Activated CD4-positive, alpha-beta T cell treated with anti-CD3 and anti-CD28 coated beads, Interleukin-2, amount 10 ng/mL, durations not matched to agents 24 days and 14 days (primary cell): ENCODE results near the gene ATP5PD. TPM values are rescaled to one million over a fixed set of nuclear protein-coding genes. Genes with fewer than 3 reads are reported as not detected.

Experiments
- DNase-seq: peaks from one replicate; pipeline ENCODE4 v3.0.0; 2022
- H3K27ac Mint-ChIP-seq: one replicate; pipeline ENCODE4 v1.8.0; 2022; ENCODE audit warnings: mild to moderate bottlenecking, mixed read lengths
- H3K27me3 Mint-ChIP-seq: one replicate; pipeline ENCODE4 v1.8.0; 2022; ENCODE audit warnings: mixed read lengths
- H3K36me3 Mint-ChIP-seq: one replicate; pipeline ENCODE4 v1.8.0; 2022; ENCODE audit warnings: low read depth, mild to moderate bottlenecking, mixed read lengths
- H3K4me1 Mint-ChIP-seq: one replicate; pipeline ENCODE4 v1.8.0; 2021; ENCODE audit warnings: mixed read lengths
- H3K4me3 Mint-ChIP-seq: one replicate; pipeline ENCODE4 v1.8.0; 2022; ENCODE audit warnings: mild to moderate bottlenecking, moderate library complexity, mixed read lengths
- H3K9me3 Mint-ChIP-seq: one replicate; pipeline ENCODE4 v1.8.0; 2021; ENCODE audit warnings: mixed read lengths
- intact Hi-C: fragments of 100-400 bp; cut with micrococcal nuclease; formaldehyde crosslinking; loops from one replicate; pipeline ENCODE4 v1.15.1; 2023
- total RNA-seq: library from RNA; stranded (reverse); gene quantifications from 2 replicates; pipeline ENCODE4 v1.2.3, GENCODE V29; 2022

The ATP5PD gene
- total RNA-seq, 1 donor from 2014 or later, result 161 TPM

DNA sequence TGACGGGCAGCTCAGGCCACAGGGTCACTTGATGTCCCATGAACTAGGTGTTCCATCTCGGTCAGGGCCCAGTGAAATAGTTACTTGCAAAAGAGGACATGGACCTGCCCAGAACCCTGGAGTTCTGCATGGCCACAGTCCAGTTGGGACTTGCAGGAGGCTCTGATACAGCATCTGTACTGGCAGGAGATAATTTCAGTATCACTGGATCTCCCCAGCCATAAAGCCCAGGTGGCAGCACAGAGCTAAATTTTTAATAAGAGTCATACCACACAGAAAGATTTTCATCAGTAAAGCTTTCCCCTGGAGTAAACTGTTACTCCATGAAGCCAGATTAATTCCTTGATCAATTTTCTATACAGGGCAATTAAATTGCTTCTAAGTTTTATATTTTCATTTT, 23.0 kb upstream of the ATP5PD start:
- Mint-ChIP-seq H3K9me3 (no peaks in the 10 kb centered on the region), H3K36me3 (peaks cover under 1% of the 10 kb centered on the region), H3K4me1 (peaks cover 28% of the 10 kb centered on the region), H3K27ac (no peak overlapping the region), H3K27me3 (no peaks in the 10 kb centered on the region), H3K4me3 (no peak overlapping the region)
- DNase-seq, result no peak
- intact Hi-C loops, result loop anchor here (5.0 kb wide), 1 partner anchor 138 kb away; the partner anchor contains the start of gene NUP85

DNA sequence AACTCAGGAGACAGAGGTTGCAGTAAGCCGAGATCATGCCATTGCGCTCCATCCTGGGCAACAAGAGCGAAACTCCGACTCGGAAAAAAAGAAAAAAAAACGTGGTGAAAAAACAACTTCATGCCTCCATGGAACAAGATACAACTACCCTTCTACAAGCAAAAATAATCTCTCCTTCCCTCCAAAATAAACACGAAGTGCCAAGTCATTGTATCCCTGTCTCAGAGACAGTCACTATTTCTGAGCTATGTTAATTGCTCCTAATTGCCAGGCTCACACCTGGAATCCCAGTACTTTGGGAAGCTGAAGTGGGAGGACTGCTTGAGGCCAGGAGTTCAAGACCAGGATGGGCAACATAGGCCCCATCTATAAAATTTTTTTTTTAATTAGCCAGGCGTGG, 22.0 kb upstream of the ATP5PD start:
- H3K4me3 Mint-ChIP-seq, result no peak overlapping the region
- H3K27me3 Mint-ChIP-seq, result no peaks in the 10 kb centered on the region
- H3K27ac Mint-ChIP-seq, result peak overlapping the region; percentile 58
- H3K4me1 Mint-ChIP-seq, result peaks cover 28% of the 10 kb centered on the region
- H3K36me3 Mint-ChIP-seq, result peaks cover 10% of the 10 kb centered on the region
- intact Hi-C loops, result loop anchor here (5.0 kb wide), 1 partner anchor 139 kb away; the partner anchor contains the start of gene NUP85
- no peak for DNase-seq
- H3K9me3 Mint-ChIP-seq, result no peaks in the 10 kb centered on the region

DNA sequence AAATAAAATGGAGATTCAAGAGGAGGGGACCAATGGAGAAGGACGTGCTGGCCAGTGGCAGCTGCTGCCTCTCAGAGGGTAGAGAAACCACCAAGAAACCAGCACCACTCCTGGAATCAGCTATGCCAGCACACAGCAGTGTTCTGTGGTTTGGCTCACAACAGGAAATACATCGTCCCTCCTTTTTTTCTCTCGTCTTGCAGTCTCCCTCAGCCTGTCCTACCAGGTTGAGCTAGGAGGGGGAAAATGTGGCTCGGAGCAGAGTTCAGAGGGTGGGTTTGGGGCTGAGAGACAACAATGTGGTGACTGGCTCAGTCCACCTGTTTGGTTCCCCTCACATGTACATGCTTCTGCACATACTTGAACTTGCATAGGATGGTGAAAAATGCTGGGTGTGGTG, 21.1 kb upstream of the ATP5PD start:
- Mint-ChIP-seq H3K27ac (peak overlapping the region; percentile 90), H3K4me1 (peaks cover 28% of the 10 kb centered on the region), H3K27me3 (no peaks in the 10 kb centered on the region), H3K4me3 (peak overlapping the region; percentile 63), H3K36me3 (peaks cover 18% of the 10 kb centered on the region), H3K9me3 (no peaks in the 10 kb centered on the region)
- DNase-seq, result peak; percentile 82
- intact Hi-C loops, result loop anchor here (5.0 kb wide), 1 partner anchor 139 kb away; the partner anchor contains the start of gene NUP85

DNA sequence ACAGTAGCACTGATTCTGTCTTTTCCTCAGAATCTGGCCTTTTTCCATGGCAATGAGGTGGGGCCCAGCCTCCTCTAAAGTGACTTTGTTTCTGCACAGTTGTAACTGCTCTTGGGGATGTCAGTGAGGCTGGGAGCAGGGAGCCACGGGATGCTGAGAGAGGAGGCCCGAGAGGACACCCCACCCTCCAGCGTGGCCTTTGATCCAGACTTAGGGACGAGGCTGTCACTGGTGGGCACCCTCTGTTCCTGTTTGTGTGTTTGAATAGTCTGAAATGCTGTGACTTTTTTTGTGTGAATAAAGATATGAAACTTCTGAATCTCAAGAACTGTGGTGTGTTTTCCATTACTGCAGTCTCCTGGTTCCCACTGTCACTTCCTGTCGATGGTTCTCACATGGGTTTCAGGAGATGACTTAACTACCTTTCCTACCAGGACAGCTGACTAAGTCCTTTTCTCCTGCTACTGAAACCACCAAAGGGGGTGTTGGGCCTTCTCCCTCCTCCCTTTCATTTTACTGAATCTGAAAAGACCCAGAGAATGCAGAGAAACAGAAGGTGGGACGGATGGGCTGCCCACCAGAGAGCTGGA, 18.9 kb upstream of the ATP5PD start:
- Mint-ChIP-seq H3K4me3 (peak overlapping the region; percentile 28), H3K27ac (peak overlapping the region; percentile 62), H3K4me1 (peaks cover 28% of the 10 kb centered on the region), H3K36me3 (peaks cover 29% of the 10 kb centered on the region), H3K27me3 (no peaks in the 10 kb centered on the region), H3K9me3 (no peaks in the 10 kb centered on the region)
- intact Hi-C loops, result loop anchor here (5.0 kb wide), 1 partner anchor 142 kb away; the partner anchor contains the start of gene NUP85
- DNase-seq, result peak; percentile 65

DNA sequence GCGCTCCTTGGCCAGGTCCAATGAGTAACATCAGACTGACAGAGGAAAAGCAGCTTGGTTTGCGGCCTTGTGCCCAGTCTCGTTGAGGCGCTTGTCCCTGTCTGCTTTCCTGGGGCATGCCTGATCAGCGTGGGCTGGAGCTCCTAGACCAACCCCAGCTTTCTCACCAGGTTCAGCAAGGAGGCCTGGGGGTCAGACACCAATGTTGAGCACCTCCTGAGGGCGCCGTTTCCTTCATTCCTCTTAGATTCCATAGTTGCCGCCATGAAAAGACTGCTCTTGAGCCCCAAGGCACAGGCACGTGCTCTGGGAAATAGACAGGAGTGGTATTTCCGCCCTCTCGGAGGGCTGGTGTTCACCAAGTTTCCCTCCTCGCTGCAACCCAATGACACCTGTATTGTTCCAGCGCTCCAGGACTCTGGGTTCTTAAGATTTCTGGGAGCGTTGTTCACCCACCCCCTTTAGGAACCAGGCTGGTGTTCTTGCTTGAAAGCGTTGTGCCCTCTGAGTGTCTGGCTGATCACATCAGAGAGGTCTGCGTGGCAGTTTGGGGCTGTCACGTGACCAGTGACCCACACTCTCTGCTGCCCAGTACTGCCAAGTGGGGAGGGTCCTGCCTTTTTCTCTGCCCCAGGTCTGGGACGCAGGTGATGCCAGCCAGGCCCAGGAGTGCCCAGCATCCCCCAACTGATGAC, 18.2 kb upstream of the ATP5PD start:
- Mint-ChIP-seq H3K27ac (peak overlapping the region; percentile 62), H3K4me1 (peaks cover 28% of the 10 kb centered on the region), H3K27me3 (no peaks in the 10 kb centered on the region), H3K4me3 (no peak overlapping the region), H3K9me3 (no peaks in the 10 kb centered on the region), H3K36me3 (peaks cover 33% of the 10 kb centered on the region)
- no peak for DNase-seq
- intact Hi-C loops, result loop anchor here (5.0 kb wide), 1 partner anchor 142 kb away; the partner anchor contains the start of gene NUP85

DNA sequence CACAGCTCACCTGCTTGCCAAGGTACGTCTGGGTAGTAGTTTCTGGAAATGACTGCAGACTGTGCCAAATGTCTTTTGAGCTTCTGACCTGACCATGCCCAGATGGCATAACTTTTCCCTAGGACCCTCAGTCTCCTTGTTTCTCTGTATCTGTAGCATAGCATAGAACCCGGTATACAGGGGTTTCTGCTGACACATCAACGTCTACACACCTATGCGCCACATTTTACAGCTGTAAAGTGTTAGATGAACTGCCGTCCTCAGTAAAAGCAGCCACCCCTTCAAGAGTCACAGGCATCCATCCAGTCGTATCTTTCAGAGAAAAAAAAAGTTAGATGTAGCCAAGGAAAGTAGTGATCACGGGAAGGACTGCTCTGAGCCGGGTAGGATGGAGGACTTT, 17.7 kb upstream of the ATP5PD start:
- no peaks in the 10 kb centered on the region for H3K9me3 Mint-ChIP-seq
- no peak overlapping the region for H3K27ac Mint-ChIP-seq
- H3K27me3 Mint-ChIP-seq, result no peaks in the 10 kb centered on the region
- DNase-seq, result no peak
- no peak overlapping the region for H3K4me3 Mint-ChIP-seq
- peaks cover 37% of the 10 kb centered on the region for H3K36me3 Mint-ChIP-seq
- intact Hi-C loops, result no loop called here
- peaks cover 29% of the 10 kb centered on the region for H3K4me1 Mint-ChIP-seq

DNA sequence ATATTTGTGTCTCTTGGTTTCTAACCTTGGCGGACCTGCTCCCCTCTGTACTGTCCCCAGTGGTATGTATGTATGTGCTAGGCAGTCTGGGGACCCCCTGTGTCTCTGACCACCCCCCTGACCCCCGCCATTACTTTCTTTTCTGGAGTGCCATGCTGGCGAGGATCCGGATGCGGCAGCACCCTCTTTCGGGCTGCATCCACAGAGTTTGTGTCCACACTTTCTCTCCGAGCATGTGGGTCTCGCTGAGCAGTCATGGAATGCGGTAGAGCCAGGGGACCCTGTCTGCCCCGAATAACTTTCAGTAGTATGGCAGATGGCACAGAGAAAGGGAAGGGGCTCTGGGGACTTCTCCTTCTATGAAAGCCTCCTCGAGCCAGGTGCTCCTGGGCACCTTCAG, 17.3 kb upstream of the ATP5PD start:
- no peaks in the 10 kb centered on the region for H3K27me3 Mint-ChIP-seq
- no peak overlapping the region for H3K4me3 Mint-ChIP-seq
- H3K9me3 Mint-ChIP-seq, result no peaks in the 10 kb centered on the region
- no peak for DNase-seq
- no peak overlapping the region for H3K27ac Mint-ChIP-seq
- peaks cover 37% of the 10 kb centered on the region for H3K36me3 Mint-ChIP-seq
- intact Hi-C loops, result no loop called here
- peaks cover 29% of the 10 kb centered on the region for H3K4me1 Mint-ChIP-seq

DNA sequence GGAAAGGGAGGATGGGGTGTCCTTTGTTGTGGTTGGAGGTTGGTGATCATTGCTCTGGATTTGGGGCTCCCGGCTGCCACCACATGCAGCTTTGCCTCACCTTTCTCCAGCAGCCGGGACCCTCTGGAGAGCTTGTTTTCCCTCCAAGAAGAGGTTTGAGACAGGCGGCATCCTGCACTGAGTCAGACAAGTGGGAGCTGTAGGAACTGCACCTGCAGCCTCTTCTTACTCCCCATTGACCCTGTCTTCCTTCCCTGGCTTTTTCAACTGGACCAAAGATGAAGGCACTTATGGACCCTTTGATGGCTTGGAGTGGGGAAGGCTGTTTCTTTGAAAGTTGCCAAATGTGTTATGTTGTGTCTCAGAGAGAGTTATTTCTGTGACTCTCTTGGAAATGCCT, 16.9 kb upstream of the ATP5PD start:
- H3K27ac Mint-ChIP-seq, result no peak overlapping the region
- peaks cover 26% of the 10 kb centered on the region for H3K4me1 Mint-ChIP-seq
- no peaks in the 10 kb centered on the region for H3K9me3 Mint-ChIP-seq
- DNase-seq, result no peak
- H3K36me3 Mint-ChIP-seq, result peaks cover 37% of the 10 kb centered on the region
- H3K4me3 Mint-ChIP-seq, result no peak overlapping the region
- intact Hi-C loops, result no loop called here
- no peaks in the 10 kb centered on the region for H3K27me3 Mint-ChIP-seq

DNA sequence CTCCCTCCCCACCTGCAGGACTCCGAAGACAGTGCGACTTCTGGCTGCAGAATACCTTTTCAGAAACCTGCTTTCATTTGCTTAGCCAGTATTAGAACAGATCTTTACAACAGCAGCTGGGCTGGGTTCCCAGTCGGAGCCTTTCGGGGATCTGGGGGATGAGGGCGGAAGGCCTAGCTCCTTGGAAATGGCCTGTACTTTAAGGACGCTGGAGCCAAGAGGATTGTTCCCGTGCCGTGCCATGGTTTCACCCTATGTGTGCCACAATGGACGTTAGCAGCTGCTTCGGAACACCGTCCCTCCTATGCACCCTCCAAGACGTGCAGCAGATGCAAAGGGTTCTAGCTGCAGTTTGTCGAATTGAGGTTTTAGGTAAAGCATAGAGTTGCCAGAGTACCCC, 16.4 kb upstream of the ATP5PD start:
- peaks cover 25% of the 10 kb centered on the region for H3K4me1 Mint-ChIP-seq
- peaks cover 37% of the 10 kb centered on the region for H3K36me3 Mint-ChIP-seq
- H3K4me3 Mint-ChIP-seq, result no peak overlapping the region
- no peak overlapping the region for H3K27ac Mint-ChIP-seq
- intact Hi-C loops, result no loop called here
- DNase-seq, result no peak
- no peaks in the 10 kb centered on the region for H3K27me3 Mint-ChIP-seq
- no peaks in the 10 kb centered on the region for H3K9me3 Mint-ChIP-seq

DNA sequence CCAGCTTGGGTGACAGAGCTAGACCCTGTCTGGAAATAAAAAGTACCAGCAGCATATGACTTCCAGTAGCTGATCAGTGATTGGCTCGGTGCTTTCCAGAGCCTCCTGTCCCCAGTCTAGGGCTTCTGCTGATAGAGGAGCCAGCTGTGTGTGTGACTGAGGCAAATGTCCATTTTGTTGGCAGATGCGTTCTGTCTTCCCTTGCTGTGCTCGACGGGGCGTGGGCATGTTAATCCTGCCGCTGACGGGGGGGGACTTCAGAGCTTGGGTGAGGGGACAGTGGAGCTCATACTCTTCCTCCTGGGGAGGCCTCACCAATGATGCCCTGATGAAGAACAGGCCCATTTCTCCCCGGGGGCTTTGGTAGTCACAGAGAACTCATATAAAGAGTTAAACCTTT, 14.8 kb upstream of the ATP5PD start:
- Mint-ChIP-seq H3K27ac (no peak overlapping the region), H3K4me1 (peaks cover 19% of the 10 kb centered on the region), H3K36me3 (peaks cover 38% of the 10 kb centered on the region), H3K4me3 (no peak overlapping the region), H3K9me3 (no peaks in the 10 kb centered on the region), H3K27me3 (no peaks in the 10 kb centered on the region)
- intact Hi-C loops, result no loop called here
- no peak for DNase-seq

DNA sequence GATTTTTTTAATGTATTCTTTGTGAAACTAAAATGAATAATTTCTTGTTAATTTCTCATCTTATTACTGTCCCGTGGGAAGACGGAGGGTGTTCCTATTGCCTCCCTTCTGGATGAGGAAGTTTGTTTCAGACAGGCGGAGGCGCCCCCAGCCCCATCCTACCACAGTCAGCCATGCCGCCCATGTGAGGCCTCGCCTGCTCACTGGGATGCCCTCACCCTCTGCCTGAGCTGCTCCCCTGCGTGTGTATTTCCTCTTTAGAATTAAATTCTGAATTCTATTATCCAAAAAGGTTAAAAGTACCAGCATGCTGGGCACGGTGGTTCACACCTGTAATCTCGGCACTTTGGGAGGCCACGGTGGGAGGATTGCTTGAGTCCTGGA, 14.3 kb upstream of the ATP5PD start:
- Mint-ChIP-seq H3K36me3 (peaks cover 43% of the 10 kb centered on the region), H3K27ac (no peak overlapping the region), H3K4me1 (peaks cover 19% of the 10 kb centered on the region), H3K27me3 (no peaks in the 10 kb centered on the region), H3K9me3 (no peaks in the 10 kb centered on the region), H3K4me3 (no peak overlapping the region)
- intact Hi-C loops, result no loop called here
- no peak for DNase-seq

DNA sequence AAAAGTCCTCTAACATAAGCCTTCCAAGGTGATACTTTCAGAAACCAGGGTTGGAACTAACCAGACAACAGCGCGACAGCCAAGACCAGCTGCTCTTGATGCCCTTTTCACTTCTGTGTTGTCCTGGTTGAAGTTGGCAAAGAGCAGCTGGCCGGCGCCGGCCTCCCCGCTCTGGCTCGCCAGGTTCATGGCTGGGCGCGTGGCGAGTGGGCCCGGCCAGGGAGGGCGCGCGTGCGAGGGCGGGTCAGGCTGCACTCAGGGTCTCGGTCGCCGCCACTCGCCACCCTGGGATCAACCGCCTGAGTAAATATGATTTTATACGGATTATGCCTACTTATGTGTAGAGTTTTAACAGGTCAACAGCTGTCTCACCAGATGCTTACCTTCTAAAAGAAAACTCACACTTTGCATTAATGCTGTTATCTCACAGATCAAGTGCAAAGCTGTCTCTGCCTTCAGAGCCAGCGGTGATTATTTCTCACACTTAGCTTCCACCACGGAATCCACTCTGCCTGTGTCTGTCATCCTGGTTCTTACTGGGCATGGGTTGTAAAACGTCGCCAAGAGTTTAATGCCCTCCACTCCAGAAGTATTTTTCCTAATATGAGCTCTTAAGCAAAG, 13.8 kb upstream of the ATP5PD start:
- DNase-seq, result no peak
- intact Hi-C loops, result no loop called here
- no peaks in the 10 kb centered on the region for H3K27me3 Mint-ChIP-seq
- no peaks in the 10 kb centered on the region for H3K9me3 Mint-ChIP-seq
- H3K36me3 Mint-ChIP-seq, result peaks cover 45% of the 10 kb centered on the region
- H3K4me3 Mint-ChIP-seq, result no peak overlapping the region
- peaks cover 16% of the 10 kb centered on the region for H3K4me1 Mint-ChIP-seq
- no peak overlapping the region for H3K27ac Mint-ChIP-seq

DNA sequence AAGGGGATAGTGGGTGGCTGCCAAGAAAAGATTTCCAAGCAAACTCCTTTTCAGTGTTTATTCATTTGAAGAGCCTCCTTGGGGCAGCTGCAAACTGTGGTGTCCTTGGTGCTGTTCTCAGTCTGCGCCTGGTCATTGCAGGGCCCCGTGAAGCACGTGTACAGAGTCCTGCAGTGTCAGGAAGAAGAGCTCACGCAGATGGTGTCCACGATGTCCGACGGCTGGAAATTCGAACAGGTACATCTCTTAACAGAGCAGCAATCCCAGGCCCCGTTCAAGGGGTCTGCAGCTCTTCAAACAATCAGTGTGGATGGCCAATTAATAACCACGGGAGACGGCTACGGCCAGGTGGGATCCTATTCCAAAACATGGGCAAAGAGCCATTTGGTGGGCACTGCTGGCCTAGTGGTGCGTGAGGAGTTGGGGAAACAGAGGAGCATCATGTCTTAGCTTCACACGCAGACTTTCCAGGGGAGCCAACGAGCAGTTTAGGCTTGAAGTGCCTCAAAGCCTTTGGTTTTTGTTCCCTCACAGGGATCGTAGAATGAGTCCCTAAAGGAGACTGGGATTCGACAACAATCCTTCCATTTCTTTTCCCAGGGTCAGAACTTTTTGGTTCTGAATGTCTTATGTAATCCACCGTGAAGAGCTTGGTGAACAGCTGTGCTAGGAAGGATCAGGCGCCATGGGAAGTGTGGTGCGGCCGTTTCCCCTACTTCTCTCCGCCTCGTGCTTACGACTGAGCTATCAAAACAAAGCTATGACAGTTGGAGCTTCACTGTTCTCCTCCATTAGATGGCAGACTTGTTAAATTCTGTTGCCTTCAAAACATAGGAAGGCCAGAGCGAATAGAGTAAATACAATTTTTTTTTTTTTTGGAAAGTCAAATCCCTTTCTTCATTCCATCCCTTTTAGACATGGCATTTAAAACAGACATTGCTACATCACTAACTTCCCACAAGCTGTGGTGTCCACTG, 12.9 kb upstream of the ATP5PD start:
- intact Hi-C loops, result no loop called here
- H3K27ac Mint-ChIP-seq, result peak overlapping the region; percentile 65

More for the DNA sequence above, 12.9 kb upstream of the ATP5PD start:
- Mint-ChIP-seq H3K4me1 (peaks cover 9% of the 10 kb centered on the region), H3K36me3 (peaks cover 44% of the 10 kb centered on the region), H3K27me3 (no peaks in the 10 kb centered on the region), H3K4me3 (no peak overlapping the region), H3K9me3 (no peaks in the 10 kb centered on the region)
- no peak for DNase-seq
